ENCODE measurements around the gene MSMO1.
"Not testable (repeated sequence)": the region's sequence is repeated elsewhere in the genome, so short reads cannot be mapped to it uniquely, and the experiment has no call there.

Gene MSMO1

DNA sequence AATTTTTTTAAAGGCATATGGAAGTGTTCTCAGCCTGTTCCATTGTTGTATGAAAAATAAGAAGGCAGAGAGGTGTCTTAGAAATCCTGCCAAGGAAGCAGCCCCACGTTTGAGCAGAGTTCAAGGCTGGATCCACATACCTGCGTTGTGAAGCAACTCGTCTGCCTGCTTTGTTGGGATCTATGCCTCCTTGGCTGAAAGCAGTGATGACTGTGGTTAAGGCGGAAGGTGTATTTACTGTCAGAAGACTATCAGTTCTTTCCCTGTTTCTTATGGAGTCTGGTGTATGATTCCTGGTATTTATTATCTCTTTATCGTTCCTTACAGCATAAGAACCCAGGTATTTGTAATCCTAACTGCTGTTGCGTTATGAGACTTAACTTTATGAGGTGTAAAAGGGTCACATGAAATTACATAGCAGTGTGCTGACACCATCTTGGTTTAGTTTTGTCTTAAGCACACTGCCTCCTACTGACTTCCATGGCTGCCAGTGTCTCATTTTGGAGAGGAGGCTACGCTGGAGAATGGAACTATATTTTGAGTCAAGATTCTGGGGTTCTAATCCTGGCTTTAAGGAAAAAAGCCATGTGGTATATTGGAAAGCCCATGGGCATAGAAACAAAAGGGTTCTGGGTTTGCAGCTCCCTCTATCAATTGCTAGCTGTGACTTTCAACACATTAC, 3.1 kb upstream of the MSMO1 start:
- in situ Hi-C loops (cut with MboI; ENCODE audit: low sequenced_read_pairs), result no loop called here

DNA sequence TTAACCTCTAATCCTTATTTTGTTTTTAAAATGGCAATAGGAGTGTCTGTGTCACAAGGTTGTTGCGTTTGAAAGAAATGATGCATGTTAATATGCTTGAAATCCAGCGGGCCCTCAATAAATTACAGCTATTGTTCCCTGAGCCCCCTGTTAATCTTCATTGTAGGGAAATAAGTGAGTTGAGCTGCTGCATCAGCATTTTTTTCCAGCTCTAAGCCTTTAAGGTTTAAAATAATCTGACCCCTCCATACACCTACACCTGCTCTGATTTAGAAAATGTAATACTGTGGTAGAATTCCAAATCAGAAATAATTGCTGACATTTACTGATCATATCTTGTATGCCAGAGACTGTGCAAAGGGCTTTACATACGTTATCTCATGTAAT, 2.6 kb upstream of the MSMO1 start:
- in situ Hi-C loops (cut with MboI; ENCODE audit: low sequenced_read_pairs), result no loop called here

DNA sequence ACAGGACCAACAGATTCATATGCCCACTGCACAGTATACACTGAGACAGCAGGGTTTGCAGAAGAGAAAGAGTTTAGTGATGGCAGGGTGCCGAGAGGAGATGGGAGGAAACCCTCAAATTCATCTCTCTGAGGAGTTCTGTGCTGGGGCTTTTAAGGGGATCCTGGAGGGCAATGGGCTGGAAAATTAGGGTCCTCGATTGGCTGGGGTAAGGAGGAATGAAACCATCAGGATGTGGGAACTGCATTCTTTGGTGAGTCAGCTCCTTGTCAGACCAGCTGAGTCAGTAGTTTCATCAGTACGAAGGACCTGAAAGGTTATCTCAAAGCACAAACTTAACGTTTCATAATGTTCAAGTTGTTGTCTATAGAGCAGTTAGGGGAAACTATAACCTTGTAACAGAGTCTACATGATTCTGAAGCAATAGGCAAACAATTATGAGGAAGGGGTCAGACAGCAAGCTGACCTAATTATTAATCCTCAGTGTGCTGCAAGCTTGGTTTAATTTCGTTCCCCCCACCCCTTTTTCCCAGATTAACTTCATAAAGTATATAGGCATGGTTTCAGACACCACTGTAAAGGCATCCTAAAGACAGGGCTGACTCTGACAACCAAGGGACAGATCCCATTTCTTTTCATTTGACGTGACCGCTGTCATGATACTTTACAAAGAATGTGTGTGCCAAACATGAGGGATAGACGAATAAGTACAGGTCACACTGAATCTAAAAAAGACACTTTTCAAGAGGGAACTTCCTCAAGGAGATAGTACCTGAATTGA, 1.5 kb upstream of the MSMO1 start:
- in situ Hi-C loops (cut with MboI; ENCODE audit: low sequenced_read_pairs), result no loop called here

DNA sequence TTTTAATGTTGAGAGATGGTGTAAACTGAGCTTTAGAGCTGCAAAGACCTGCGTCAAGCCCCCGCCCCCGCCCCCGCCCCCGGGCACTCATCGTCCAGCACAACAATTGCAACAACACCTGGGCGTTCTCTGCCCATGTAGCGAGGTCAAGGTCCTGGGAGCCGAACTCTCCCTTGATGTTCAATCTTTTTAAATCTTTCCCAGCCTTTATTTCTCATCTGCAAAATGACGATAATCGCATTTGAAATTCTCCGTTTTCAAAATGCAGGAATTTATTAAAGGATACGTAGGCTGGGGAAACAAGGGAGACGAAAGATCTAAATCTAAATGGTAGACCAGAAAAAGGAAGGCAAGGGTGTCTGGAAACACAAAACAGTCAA, 648 bp upstream of the MSMO1 start:
- in situ Hi-C loops (cut with MboI; ENCODE audit: low sequenced_read_pairs), result no loop called here

DNA sequence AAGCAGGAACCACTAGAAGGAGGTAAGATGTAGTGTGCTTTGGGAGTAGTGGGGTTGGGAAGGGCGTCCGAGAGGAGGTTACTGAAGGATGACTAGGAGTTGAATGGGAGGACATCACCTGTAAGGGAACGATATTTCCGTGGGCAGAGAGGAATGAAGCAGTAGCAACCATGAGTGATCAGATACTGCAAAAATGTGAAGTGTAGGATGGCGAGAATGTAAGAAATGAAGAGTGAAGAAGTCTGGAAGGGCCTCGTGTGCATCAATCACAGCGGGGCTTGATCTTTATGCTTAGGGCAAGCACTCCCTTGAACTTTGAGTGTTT, 594 bp downstream of the MSMO1 start:
- in situ Hi-C loops (cut with MboI; ENCODE audit: low sequenced_read_pairs), result no loop called here

DNA sequence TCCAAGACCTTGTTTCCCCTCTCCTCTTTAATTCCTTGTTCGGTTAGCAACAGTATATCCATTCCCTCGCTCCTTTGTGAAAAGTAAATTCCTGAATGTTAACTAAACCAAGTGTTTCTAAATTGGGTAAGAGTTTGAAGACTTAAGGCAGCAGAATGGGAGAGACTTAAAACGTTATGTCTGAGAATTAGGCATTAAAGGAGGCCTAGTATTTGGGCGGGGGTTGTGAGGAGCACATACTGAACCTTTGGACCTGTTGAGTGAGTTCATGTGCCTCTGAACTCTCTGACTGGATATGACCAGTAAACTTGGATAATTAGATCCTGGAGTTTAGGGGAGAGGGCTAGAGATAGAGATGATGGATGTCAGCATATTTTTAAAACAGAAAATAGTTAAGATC, 1.2 kb downstream of the MSMO1 start:
- in situ Hi-C loops (cut with MboI; ENCODE audit: low sequenced_read_pairs), result no loop called here

DNA sequence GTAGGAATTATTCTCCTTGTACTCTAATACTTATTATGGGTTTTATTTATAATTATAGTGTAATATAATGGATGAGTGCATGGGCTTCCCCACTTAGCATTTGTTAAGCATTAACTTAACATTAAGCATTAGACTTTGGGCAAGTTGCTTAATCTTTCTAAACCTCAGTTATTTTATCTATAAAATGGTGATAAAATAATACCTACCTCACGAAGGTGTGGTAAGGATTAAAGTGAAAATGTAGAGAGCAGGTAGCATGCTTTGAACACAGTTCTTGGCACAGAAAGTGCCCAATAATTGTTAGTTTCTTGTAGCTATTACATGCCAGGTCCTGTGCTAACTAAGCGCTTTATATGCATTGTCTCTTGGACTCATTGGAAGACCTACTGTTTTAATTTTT, 2.6 kb downstream of the MSMO1 start:
- in situ Hi-C loops (cut with MboI; ENCODE audit: low sequenced_read_pairs), result no loop called here

DNA sequence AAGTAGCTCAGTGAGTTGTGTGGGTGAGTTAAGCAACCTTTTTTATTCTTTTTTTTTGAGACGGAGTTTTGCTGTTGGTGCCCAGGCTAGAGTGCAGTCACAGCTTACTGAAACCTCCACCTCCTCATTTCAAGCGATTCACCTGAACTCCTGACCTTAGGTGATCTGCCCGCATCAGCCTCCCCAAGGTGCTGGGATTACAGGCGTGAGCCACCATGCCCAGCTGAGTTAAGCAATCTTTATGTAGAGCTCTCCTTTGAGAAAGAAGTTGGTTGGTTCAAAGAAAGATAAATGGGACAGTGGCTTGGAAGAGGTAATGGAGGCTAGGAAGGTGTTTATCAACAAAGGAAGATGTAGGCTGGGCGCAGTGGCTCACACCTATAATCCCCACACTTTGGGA, 3.2 kb downstream of the MSMO1 start:
- in situ Hi-C loops (cut with MboI; ENCODE audit: low sequenced_read_pairs), result no loop called here

DNA sequence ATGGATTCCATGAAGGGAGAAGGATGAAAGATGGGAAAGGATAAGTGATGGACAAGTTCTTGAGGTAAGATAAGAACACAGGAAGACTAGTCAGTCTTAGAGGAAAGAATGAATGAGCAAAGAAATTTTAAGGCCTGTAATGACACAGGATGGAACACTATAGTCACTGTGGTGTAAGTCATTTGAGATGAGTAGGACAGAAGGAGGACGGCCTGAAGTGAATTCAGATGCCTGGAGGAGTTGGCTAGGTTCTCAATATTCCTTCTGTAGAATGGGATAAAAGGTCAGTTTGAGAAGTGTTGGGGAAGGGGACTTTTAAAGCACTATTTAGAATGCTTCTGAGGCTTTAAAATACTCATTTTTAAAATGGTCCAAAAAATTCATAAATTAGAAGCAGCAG, 3.9 kb downstream of the MSMO1 start:
- in situ Hi-C loops (cut with MboI; ENCODE audit: low sequenced_read_pairs), result no loop called here

DNA sequence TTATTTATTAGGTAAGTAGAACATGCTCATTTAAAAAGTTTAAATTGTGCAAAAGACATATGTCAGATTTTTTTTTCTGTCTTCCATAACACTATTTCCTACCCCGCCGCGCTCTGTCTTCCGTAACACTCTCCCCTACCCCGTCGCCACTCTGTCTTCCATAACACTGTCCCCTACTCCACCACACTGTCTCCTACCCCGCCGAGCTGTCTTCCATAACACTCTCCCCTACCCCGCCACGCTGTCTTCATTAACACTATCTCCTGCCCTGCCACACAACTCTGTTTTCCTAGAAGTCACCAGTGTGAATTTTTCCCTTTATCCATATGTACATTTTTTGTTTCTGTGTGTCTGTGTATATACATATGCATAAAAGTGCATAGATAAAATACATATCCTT, 4.4 kb downstream of the MSMO1 start:
- in situ Hi-C loops (cut with MboI; ENCODE audit: low sequenced_read_pairs), result no loop called here

DNA sequence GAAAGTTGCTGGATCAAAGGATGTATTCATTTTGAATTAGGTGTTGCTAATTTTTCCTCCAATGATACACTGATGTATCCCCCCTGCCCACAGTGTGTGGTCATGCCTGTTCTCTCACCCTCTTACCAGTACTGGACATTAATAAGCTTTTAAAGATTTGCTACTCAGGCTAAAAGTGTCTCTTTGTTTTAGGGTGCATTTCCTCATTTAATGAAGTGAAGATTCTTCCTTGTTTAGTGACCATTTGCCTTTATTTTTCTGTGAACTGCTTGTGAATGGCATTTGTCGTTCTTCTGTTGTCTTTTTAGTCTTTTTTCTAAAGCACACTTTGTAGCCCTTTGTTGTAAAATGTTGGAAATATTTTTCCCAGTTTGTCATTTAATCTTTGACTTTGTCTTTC, 5.0 kb downstream of the MSMO1 start:
- in situ Hi-C loops (cut with MboI; ENCODE audit: low sequenced_read_pairs), result no loop called here

DNA sequence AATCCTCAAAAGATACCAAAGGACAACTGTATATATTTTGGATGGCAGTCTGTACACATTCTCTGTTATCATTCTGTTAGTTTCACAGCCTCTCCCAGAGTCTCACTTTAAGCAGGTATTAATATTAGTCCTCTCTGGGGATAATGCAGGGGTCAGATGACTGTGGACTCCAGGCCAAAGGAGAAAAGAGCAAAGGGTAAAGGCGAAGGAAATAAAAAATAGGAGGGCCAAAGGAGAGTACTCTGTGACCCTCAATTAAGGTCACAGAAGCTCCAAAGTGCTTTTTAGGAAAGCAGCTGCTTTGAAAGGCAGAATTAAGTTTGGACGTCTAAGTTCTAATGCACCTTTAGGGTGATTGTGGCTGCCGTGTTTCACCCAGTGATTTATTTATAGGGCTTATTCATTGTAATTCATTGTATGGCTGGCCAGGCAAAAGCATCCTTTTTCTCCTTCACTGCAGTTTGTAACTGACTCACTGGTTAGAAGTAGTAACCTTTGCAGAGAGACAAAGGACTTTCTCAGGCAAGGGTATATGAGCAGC, 7.8 kb downstream of the MSMO1 start:
- in situ Hi-C loops (cut with MboI; ENCODE audit: low sequenced_read_pairs), result no loop called here

DNA sequence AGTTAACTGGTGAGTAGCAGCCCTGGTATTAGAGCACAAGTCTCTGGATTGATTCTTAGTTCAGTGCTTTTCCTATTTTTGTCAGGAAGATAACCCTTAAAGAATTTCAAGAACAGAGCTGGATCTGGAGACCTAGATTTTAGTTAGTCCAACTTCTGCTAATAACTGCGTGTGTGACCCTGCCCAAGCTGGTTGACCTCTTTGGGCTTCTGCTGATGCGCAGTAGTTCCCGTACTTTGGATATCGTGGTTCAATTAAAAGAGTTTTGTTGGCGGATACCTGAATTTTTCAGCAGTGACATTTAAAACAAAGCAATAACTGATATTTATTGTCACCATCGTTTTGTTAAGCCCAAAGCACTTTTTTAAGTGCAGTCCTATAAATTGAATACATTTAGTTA, 9.3 kb downstream of the MSMO1 start:
- in situ Hi-C loops (cut with MboI; ENCODE audit: low sequenced_read_pairs), result no loop called here

DNA sequence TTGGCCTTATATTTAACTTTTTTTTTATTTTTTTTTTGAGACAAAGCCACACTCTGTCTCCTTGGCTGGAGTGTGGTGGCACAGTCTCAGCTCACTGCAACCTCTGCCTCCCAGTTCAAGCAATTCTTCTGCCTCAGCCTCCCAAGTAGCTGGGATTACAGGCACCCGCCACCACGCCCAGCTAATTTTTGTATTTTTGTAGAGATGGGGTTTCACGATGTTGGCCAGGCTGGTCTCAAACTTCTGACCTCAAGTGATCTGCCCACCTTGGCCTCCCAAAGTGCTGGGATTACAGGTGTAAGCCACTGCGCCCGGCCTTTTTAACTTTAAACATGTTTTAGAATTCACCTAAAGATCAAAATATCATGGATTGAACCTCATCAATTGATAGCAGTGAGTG, 14.9 kb downstream of the MSMO1 start:
- in situ Hi-C loops (cut with MboI; ENCODE audit: low sequenced_read_pairs), result not testable (repeated sequence)

DNA sequence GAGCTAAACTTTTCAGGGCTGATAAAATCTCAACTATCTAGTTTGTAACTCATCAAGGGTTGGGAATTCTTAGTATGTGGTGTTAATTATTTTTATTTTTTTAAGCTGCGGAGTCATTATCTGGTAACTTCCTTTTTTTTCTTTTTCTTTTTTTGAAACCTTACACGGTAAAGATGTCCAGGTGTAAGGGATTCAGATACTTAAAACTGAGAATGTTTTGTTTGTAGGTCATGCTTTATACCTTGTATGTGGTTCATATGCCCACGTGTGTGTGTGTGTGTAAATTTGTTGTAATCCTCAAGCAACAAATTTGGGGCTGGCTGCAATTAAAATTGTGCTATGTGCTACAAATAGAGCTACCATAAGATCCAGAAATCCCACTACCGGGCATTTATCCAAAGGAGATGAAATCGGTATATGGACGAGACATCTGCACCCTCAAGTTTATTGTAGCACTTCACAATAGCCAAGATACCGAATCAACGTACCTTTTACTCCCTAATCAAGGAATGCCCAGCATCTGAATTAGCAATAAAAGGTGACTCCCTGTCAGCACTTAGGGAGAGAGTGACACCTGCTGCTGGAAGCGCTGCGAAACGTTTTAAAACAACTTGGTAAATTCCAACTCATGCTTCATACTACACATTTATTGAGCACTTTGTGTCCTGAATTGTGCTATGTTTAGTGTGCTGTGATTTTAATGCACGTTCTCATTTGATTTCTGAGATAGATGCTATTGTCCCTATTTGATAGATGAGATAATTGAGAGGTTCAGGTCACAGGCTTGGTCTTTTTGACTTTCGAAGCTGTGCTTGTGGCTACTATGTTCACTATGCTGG, 16.1 kb downstream of the MSMO1 start:
- in situ Hi-C loops (cut with MboI; ENCODE audit: low sequenced_read_pairs), result no loop called here

DNA sequence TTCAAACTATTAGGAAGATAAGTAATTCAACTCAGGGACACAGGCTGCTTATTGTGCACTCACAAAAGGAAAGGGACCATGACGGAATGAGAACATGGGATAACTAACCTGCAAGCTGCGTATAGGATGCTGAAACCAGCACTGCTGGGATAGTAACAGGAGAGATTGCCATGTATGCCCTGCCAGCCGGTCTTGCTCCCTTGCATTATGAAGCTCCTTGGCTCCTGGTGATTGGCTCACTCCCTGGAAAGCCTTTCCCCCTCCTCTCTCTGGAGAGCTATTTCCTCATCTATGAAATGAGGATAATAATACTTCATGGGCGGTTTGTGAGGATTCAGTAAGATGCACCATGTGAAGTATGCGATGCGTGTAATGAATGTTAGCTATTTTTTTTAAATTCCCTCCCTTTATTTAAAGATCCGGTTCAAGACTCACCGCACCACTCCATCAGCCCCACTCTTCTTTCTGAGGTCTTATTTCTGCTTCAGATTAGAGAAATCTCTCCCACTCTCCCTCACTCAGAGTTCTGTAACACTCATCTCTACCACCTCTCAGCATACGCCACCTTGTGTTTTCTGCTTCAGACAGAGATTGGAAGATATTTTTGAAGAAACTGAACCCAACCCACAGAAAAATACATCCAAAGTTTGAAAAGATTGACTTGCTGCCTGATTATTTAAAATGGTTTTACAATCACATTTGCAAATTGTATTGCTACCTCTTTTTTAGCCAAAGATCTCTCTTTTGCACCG, 18.4 kb downstream of the MSMO1 start:
- in situ Hi-C loops (cut with MboI; ENCODE audit: low sequenced_read_pairs), result no loop called here

DNA sequence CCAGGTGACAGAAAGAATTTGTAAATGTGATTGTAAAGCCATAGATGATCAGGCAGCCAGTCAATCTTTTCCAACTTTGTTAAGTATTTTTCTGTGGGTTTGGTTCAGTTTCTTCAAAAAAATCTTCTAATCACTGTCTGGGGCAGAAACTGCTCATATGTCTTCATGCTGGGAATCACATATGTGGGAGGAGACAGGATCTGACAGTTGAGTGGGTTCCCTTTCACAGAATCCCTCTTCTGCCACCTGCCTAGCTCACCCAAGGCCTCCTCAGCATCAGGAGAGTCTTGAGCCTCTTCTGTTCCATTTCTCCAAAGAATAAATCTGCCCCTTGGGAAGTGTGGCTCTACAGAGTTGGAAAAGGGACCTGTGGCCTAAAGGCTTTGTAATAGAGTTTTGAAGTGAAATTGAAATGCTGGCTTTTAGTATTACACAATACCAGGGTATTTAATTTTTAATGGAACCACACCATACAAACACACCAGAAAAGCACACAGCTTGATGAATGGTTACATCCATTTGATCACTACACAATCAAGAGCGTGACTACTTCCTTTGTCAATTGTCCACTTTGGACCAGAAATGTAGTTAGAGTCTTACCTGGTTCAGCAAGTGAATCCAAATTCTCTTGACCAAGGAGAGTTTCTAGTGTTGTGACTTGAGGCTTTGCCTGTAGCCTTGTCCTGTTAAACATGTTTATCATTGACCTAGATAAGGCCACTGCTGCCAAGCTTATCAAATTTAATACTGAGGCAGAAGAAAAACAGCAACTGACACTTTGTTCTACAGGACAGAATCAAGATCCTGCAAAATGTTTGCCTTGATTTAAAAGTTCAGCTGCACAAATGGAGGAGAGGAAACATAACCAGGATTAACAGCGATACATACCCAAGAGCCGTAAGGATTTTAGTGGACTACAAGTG, 20.4 kb downstream of the MSMO1 start:
- in situ Hi-C loops (cut with MboI; ENCODE audit: low sequenced_read_pairs), result no loop called here

DNA sequence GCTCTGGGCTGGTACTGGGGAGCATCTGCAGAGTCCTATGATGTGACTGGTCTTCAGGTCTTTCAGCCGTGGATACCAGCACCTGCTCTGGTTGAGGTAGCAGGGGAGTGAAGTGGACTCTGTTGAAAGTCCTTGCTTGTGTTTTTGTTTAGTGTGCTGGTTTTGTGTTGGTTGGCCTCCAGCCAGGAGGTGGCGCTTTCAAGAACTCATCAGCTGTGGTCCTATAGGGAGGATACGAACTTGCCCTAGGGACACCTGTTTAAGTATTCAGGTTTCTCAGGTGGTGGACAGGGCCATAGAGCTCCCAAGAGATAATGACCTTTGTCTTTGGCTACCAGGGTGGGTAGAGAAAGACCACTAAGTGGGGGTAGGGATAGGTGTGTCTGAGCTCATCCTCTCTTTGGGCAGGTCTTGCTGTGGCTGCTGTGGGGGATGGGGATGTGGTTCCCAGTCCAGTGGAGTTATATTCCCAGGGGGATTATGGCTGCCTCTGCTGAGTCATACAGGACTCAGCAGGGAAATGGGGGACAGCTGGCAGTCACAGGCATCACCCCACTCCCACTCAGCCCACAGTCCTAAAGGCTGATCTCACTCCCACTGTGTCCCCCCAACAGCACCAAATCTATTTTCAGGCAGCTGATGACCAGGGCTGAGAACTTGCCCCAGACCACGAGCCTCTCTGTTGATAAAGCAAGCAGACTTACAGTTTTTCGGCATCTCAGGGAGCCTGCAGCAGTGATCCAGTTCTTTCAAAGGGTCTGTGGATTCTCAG, 24.1 kb downstream of the MSMO1 start:
- in situ Hi-C loops (cut with MboI; ENCODE audit: low sequenced_read_pairs), result no loop called here

DNA sequence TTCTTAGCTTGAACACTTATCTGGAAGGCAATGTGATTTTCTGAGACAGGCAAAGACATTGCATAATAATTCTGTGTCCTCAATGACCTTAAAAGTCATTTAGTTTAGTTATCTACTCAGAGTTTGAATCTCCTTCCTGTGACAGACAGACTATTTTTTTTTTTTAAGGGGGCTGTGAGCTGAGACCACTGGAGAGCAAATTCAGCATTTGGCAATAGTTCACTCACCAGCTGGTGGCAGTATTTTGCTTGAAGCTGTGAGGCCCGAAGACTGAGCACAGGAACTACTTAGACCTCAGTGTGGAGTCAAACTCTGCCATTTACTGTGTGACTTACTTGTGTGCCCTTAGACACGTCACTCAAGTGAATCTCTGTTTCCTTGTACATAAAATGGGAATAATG, 28.4 kb downstream of the MSMO1 start:
- in situ Hi-C loops (cut with MboI; ENCODE audit: low sequenced_read_pairs), result no loop called here
